KMS-11 (cell line): ENCODE results near the gene EXOC3L4.

Source experiments
- H2AFZ ChIP-seq: fragments of 200-600 bp; sonication (generic); 2 replicates; pipeline ENCODE4 v1.6.1; 2016; ENCODE audit warnings: antibody characterized with exemption, mixed run types, low read depth
- H3K27ac ChIP-seq: fragments of 200-600 bp; sonication (generic); 2 replicates; pipeline ENCODE4 v1.6.1; 2016; ENCODE audit warnings: mild to moderate bottlenecking, mixed run types
- H3K27me3 ChIP-seq: fragments of 200-600 bp; sonication (generic); 2 replicates; pipeline ENCODE4 v1.6.1; 2017; ENCODE audit warnings: mild to moderate bottlenecking, low read depth, mixed run types, moderate library complexity; ENCODE audit not compliant: insufficient read depth
- H3K36me3 ChIP-seq: fragments of 200-600 bp; sonication (generic); 2 replicates; pipeline ENCODE4 v1.6.1; 2017; ENCODE audit warnings: mild to moderate bottlenecking, mixed run types; ENCODE audit not compliant: insufficient read depth
- H3K4me1 ChIP-seq: fragments of 200-600 bp; sonication (generic); 2 replicates; pipeline ENCODE4 v1.6.1; 2016; ENCODE audit warnings: mild to moderate bottlenecking, low read depth, mixed run types; ENCODE audit not compliant: poor library complexity, severe bottlenecking
- H3K4me2 ChIP-seq: fragments of 200-600 bp; sonication (generic); 2 replicates; pipeline ENCODE4 v1.7.0; 2016; ENCODE audit warnings: mild to moderate bottlenecking, mixed run types
- H3K4me3 ChIP-seq: fragments of 200-600 bp; sonication (generic); IDR thresholded peaks from 2 replicates; pipeline ENCODE4 v1.6.1; 2017; ENCODE audit warnings: low read depth, low read length, mixed read lengths; ENCODE audit not compliant: insufficient read depth
- H3K79me2 ChIP-seq: fragments of 200-600 bp; sonication (generic); 2 replicates; pipeline ENCODE4 v1.6.1; 2016; ENCODE audit warnings: low read depth, mixed run types; ENCODE audit not compliant: insufficient read depth
- H3K9ac ChIP-seq: fragments of 200-600 bp; sonication (generic); 2 replicates; pipeline ENCODE4 v1.6.1; 2016; ENCODE audit warnings: mild to moderate bottlenecking, mixed run types
- H4K20me1 ChIP-seq: fragments of 200-600 bp; sonication (generic); 2 replicates; pipeline ENCODE4 v1.6.1; 2016; ENCODE audit warnings: mild to moderate bottlenecking, mixed run types; ENCODE audit not compliant: insufficient read depth
- TF ChIP-seq, protein P1 (sequence below): fragments of 200-600 bp; sonication (generic); conservative IDR thresholded peaks from 2 replicates; pipeline ENCODE4 v1.6.1; 2017; ENCODE audit warnings: low read depth, mild to moderate bottlenecking, antibody characterized with exemption, low read length, moderate library complexity, mixed read lengths

The EXOC3L4 gene

DNA sequence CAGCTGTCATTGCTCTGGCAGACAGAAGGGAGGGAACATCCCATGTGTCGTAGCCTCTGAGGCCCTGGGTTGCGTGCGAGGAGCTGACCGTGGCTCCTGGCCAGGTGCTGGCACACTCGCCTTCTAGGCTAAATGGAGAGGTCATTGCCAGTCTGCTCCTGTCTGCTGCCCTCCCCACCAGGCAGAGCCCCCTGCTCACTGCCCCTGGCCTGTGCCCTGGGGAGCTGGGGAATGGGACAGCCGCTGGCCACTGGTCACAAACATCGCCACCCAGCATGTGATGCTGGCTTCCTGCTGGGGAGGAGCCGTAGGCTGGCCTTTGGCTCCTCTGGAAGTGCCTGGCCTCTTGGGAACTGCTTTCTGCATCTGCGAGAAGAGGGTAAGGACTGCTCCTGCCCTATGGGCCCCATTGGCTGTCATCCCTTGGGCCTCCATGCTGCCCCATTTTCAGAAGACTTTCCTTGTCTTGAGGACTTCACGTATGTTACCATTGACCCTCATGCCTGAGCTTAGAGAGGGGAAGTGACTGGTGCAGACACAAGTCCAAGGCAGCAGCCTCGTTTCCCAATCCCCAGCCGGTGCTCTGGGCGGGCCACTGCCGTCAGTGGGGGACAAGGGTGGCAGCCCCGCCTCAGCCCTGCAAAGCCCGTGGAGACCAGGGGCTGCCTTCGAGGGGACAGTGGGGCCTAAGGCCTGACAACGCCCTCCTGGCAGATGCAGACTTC is 26.8 kb downstream of the EXOC3L4 start:
- TF ChIP-seq, protein P1, sequence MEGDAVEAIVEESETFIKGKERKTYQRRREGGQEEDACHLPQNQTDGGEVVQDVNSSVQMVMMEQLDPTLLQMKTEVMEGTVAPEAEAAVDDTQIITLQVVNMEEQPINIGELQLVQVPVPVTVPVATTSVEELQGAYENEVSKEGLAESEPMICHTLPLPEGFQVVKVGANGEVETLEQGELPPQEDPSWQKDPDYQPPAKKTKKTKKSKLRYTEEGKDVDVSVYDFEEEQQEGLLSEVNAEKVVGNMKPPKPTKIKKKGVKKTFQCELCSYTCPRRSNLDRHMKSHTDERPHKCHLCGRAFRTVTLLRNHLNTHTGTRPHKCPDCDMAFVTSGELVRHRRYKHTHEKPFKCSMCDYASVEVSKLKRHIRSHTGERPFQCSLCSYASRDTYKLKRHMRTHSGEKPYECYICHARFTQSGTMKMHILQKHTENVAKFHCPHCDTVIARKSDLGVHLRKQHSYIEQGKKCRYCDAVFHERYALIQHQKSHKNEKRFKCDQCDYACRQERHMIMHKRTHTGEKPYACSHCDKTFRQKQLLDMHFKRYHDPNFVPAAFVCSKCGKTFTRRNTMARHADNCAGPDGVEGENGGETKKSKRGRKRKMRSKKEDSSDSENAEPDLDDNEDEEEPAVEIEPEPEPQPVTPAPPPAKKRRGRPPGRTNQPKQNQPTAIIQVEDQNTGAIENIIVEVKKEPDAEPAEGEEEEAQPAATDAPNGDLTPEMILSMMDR = no peak
- H3K9ac ChIP-seq = no peak overlapping the region
- no peak overlapping the region for H3K4me2 ChIP-seq

DNA sequence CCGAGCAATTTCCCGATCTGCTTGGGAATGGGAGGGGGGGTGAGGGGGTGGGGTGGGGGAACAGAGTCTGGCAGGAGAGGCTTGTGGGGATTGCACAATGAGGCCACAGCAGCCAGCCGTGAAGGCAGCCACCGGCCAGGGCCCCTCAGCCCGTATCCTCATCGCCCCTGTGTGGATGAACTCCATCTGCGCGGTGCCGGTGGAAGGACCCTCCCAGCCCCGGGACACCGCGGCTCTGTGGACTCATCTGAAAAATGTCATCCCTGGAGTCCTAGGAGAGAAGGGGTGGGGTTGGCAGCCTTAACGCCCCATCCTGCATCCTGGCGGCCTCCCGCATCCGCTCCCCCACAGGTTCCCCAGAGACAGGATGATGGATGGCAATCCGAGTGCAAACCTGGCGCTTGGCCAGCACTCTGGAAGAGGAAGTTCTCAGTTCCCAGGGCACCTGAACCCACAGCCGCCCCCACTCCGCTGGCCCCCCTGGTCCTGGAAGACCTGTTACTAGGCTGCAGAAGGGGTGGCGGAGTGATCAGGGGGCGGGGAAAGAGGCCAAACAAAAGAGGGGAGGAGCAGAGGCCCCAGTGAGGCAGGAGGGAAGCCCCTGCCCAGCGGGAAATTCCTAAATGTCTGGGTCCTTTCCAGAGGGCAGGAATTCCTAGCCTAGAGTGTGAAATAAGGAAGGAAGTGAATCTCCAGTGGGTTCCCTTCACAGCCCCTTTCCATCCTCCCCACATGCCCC is 27.5 kb downstream of the EXOC3L4 start:
- no peaks in the 10 kb centered on the region for H3K36me3 ChIP-seq
- H3K4me1 ChIP-seq = no peaks in the 10 kb centered on the region
- TF ChIP-seq, protein P1 = no peak
- H3K4me2 ChIP-seq = no peak overlapping the region
- no peak overlapping the region for H3K4me3 ChIP-seq
- no peaks in the 10 kb centered on the region for H4K20me1 ChIP-seq
- H3K79me2 ChIP-seq = no peaks in the 10 kb centered on the region
- no peak overlapping the region for H2AFZ ChIP-seq
- no peak overlapping the region for H3K27ac ChIP-seq
- H3K9ac ChIP-seq = no peak overlapping the region
- H3K27me3 ChIP-seq = no peaks in the 10 kb centered on the region

More for the DNA sequence above, 26.8 kb downstream of the EXOC3L4 start:
- Histone ChIP-seq H3K27ac (no peak overlapping the region), H3K4me1 (no peaks in the 10 kb centered on the region), H4K20me1 (no peaks in the 10 kb centered on the region), H2AFZ (no peak overlapping the region), H3K27me3 (no peaks in the 10 kb centered on the region), H3K36me3 (no peaks in the 10 kb centered on the region), H3K79me2 (no peaks in the 10 kb centered on the region), H3K4me3 (no peak overlapping the region)

DNA sequence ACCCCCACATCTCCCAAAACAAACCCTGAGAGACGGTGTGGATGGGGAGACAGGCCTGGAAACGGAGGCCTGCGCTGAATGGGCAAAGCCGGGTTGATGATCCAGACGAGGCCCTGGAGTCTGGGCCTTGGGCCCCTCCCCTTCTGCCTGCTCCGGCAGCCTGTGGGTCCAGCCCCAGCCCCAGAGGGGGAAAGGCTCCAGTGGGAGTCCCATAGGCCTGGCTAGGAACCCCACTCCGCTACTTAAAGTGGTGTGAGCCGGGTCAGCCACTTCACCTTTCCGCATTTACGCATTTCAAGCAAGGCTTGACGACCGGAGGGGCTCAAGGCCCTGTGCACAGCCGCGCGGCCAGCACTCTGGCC is 28.0 kb downstream of the EXOC3L4 start:
- Histone ChIP-seq H3K4me2 (0 out of 2 replicates have a peak overlapping the region, but pooled peaks have one; percentile 29), H3K36me3 (no peaks in the 10 kb centered on the region), H3K27ac (no peak overlapping the region), H3K79me2 (no peaks in the 10 kb centered on the region), H3K4me1 (no peaks in the 10 kb centered on the region), H4K20me1 (no peaks in the 10 kb centered on the region), H3K27me3 (no peaks in the 10 kb centered on the region), H2AFZ (no peak overlapping the region), H3K4me3 (no peak overlapping the region), H3K9ac (0 out of 2 replicates have a peak overlapping the region, but pooled peaks have one; percentile 66)
- TF ChIP-seq, protein P1 = no peak

DNA sequence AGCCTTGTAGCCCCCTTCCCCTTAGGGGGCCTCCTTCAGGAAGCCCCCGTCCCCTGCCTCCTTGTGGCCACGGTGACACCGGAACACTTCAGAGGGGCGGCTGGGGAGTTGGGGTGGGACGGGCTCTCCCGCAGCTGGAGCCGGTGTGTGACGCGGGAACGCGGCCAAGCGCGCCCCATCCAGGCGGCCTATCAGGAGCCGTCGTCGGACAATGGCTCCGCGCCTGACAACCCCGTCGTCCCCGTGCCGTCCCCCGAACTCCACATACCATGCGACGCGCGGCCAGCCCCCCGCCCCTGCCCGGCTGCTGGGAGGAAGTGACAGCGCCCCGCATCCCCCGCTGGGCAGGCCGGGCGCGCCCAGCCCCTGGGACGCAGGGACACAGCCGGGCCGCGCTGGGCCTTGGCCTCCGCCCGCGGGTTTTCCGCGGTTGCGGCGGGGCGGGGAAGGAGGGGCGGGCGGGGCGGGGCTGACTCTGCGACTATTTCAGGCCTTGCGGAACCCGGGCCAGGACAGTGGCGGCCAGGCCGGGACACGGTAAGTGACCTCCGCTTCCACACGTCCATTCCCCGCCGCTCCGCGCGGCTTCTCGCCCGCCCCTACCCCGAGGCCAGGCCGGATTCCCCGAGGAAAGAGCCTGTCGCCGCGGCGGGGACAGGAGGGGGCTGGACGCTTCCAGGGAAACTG is 28.6 kb downstream of the EXOC3L4 start, which contains the start of gene TNFAIP2:
Gene TNFAIP2, plus strand, starts transcription at position 515 of the 687 bp plus-strand sequence. CDS start 2,997 bp downstream, outside the sequence.
- peak within 1 kb of the TSS; percentile 39 for H3K4me2 ChIP-seq
- H3K36me3 ChIP-seq = no peaks in the 10 kb centered on the region
- no peaks in the 10 kb centered on the region for H3K79me2 ChIP-seq
- TF ChIP-seq, protein P1 = no peak
- no peak within 1 kb of the TSS for H3K4me3 ChIP-seq
- peak within 1 kb of the TSS; percentile 34; the same call in 1 of the 2 replicates for H2AFZ ChIP-seq
- no peaks in the 10 kb centered on the region for H3K4me1 ChIP-seq
- no peaks in the 10 kb centered on the region for H3K27me3 ChIP-seq
- H4K20me1 ChIP-seq = no peaks in the 10 kb centered on the region
- H3K27ac ChIP-seq = no peak within 1 kb of the TSS
- H3K9ac ChIP-seq = peak within 1 kb of the TSS; percentile 66; the same call in 1 of the 2 replicates
